GM18909 (cell line): ENCODE results near the gene ERBB4.

Source experiments
- ATAC-seq: cut with Tn5 transposase; IDR thresholded peaks from one replicate; pipeline ENCODE4 v1.9.1; 2021; ENCODE audit warnings: mild to moderate bottlenecking; ENCODE audit not compliant: unreplicated experiment, poor library complexity

Gene ERBB4

GRCh38 chr2:211354481-211354880, 1184.1 kb downstream of the ERBB4 start:
- no peak for ATAC-seq

DNA sequence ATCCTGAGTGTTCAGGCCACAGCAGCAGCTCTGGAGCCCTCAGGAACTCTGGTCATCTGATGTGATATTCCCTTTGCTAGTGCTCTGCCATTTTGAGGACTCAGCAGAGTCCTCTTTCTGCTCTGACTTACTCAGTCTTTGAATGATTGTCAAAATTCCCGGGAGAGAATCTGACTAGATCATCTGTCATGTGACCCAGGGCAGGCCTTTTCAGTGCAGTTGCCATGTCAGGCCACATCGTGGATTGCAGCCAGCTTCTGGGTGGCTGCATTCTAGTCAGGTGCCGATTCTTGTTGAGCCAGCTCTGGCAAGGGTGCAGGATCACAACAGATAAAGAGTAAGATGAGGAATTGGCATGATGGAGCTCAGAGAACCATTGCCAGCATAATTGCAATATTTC, 1186.6 kb downstream of the ERBB4 start:
- no peak for ATAC-seq

GRCh38 chr2:211349031-211349430, 1189.6 kb downstream of the ERBB4 start:
- ATAC-seq: no peak

GRCh38 chr2:211347328-211347727, 1191.3 kb downstream of the ERBB4 start:
- no peak for ATAC-seq

GRCh38 chr2:211344289-211344688, 1194.3 kb downstream of the ERBB4 start:
- no peak for ATAC-seq

DNA sequence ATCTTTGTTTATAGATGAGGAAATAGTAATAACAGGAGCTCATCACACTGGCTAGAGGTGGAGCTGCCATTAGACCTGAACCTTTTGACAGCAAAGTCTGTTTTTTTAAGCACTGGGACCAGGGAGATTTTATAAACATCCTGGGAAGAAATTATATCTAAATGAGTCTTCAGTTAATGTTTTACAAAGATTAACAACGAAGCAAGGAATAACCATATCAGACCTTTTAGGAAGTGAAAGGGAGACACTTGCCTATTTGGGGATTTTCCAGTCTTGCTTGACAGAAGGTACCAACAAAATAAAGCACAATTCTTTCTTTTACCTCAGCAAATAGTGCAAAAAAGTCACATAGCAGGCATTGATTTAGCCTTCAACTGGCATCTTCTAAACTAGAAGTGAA, 1205.2 kb downstream of the ERBB4 start:
- no peak for ATAC-seq

- ATAC-seq: no peak
Measured at GRCh38 chr2:211331736-211332135, 1206.9 kb downstream of the ERBB4 start.

GRCh38 chr2:211329882-211330281, 1208.7 kb downstream of the ERBB4 start:
- no peak for ATAC-seq

DNA sequence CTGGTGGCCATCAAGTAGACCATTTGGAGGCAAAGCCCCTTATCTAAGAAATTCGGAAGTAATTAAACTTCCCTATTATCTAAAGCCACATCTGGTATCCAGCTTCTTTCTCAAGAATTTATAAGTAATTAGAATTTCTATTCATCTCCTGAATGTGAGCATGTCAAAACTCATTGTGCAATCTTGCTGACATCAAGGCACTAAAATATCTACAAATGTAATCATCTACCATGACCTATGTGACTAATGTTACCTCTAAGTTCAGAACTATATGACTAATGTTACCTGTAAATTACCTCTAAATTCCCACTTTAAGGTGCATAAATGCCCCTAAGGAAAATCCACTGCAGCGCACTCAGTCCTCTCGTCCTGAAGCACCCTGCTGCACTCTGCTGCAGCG, 1209.2 kb downstream of the ERBB4 start:
- no peak for ATAC-seq

DNA sequence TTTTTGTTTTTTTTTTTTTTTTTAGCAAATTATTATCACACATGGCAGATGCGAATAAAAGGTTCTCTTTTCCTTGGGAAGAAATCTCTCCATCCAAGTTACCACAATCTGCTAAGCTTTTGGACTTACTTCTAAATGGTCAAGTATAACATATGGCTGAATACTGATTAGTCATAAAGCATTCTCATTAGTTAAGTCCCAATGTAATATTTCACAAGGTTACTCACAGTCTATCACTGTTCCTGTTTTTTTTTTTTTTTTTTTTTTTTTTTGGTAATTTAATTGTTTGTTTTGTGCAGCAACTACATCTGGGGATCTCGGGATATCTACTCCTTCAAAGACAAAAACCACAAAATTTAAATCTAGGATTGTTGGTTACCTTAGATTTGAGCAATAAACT, 1210.5 kb downstream of the ERBB4 start:
- no peak for ATAC-seq
